Ishikawa (cell line): ENCODE measurements around the gene ZNF486.

Experiments
- CEBPB ChIP-seq: IDR thresholded peaks from 2 replicates; pipeline ENCODE4 v1.6.1; 2012
- CREB1 ChIP-seq: IDR thresholded peaks from 2 replicates; pipeline ENCODE4 v1.6.1; 2012; ENCODE audit warnings: low read depth
- EGR1 ChIP-seq: IDR thresholded peaks from 2 replicates; pipeline ENCODE4 v1.6.1; 2012
- EP300 ChIP-seq: IDR thresholded peaks from 2 replicates; pipeline ENCODE4 v1.6.1; 2012; ENCODE audit warnings: borderline replicate concordance
- FOXM1 ChIP-seq: IDR thresholded peaks from 2 replicates; pipeline ENCODE4 v1.6.1; 2012; ENCODE audit warnings: low read depth, borderline replicate concordance
- MAX ChIP-seq: IDR thresholded peaks from 2 replicates; pipeline ENCODE4 v1.6.1; 2012
- NFIC ChIP-seq: IDR thresholded peaks from 2 replicates; pipeline ENCODE4 v1.6.1; 2012
- RAD21 ChIP-seq: IDR thresholded peaks from 2 replicates; pipeline ENCODE4 v1.6.1; 2012; ENCODE audit warnings: low read depth
- TAF1 ChIP-seq: IDR thresholded peaks from 2 replicates; pipeline ENCODE4 v1.6.1; 2012; ENCODE audit warnings: low read depth, mild to moderate bottlenecking
- TCF12 ChIP-seq: IDR thresholded peaks from 2 replicates; pipeline ENCODE4 v1.6.1; 2012; ENCODE audit warnings: low read depth
- TEAD4 ChIP-seq: IDR thresholded peaks from 2 replicates; pipeline ENCODE4 v1.6.1; 2012
- USF1 ChIP-seq: IDR thresholded peaks from 2 replicates; pipeline ENCODE4 v1.6.1; 2012
- YY1 ChIP-seq: IDR thresholded peaks from 2 replicates; pipeline ENCODE4 v1.6.1; 2012; ENCODE audit warnings: low read depth
- ZBTB7A ChIP-seq: IDR thresholded peaks from 2 replicates; pipeline ENCODE4 v1.6.1; 2012; ENCODE audit warnings: low read depth
- TF ChIP-seq, protein P1 (sequence below): IDR thresholded peaks from 2 replicates; pipeline ENCODE4 v1.6.1; 2012; ENCODE audit warnings: low read depth, mild to moderate bottlenecking

ZNF486 gene

GRCh38 chr19:20167020-20167644 lies at the start of gene ZNF486:
Gene ZNF486, plus strand, starts transcription at chr19:20167214. Its CDS starts 117 bp downstream, at chr19:20167331.
- no peak for TF ChIP-seq FOXM1
- no peak for TF ChIP-seq TCF12
- no peak for TF ChIP-seq EP300
- TF ChIP-seq TEAD4, result no peak
- no peak for TF ChIP-seq YY1
- no peak for TF ChIP-seq USF1
- TF ChIP-seq RAD21, result no peak
- no peak for TF ChIP-seq CREB1
- TF ChIP-seq MAX, result no peak

- TF ChIP-seq FOXM1, result no peak
- no peak for TF ChIP-seq EP300
- TF ChIP-seq MAX, result no peak
- TF ChIP-seq TCF12, result no peak
- no peak for TF ChIP-seq ZBTB7A
- no peak for TF ChIP-seq CEBPB
- no peak for TF ChIP-seq YY1
- TF ChIP-seq TAF1, result no peak
- no peak for TF ChIP-seq RAD21
- TF ChIP-seq USF1, result no peak
- TF ChIP-seq EGR1, result no peak
- no peak for TF ChIP-seq NFIC
Observed at GRCh38 chr19:20124879-20125278, 42.1 kb upstream of the ZNF486 start.

DNA sequence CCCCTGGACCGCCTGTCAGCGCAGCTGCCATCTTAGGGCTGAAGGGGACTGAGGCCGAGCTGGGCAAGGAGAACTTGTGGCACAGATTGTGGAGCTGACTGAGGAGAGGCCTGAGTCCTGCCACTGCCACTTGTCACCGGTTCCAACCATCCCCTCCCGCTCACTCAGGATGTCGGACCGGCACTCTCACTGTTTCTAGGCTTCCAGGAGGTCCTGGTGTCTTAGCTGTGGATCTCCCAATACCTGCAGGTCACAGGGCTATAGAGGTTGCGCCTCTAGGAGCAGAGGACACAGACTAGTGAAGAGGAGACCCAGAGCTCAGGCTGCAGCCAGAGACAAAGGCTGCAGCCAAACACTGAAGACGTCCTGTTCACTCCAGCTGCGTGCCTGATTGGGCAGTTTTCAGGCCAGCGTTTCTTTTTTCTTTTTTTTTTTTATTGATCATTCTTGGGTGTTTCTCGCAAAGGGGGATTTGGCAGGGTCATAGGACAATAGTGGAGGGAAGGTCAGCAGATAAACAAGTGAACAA lies 15.3 kb upstream of the ZNF486 start:
- TF ChIP-seq RAD21 (no peak), TCF12 (no peak), YY1 (no peak), FOXM1 (no peak), MAX (no peak), EGR1 (no peak), USF1 (no peak), ZBTB7A (no peak), TEAD4 (no peak), CREB1 (no peak), NFIC (no peak), CEBPB (no peak), EP300 (no peak)

DNA sequence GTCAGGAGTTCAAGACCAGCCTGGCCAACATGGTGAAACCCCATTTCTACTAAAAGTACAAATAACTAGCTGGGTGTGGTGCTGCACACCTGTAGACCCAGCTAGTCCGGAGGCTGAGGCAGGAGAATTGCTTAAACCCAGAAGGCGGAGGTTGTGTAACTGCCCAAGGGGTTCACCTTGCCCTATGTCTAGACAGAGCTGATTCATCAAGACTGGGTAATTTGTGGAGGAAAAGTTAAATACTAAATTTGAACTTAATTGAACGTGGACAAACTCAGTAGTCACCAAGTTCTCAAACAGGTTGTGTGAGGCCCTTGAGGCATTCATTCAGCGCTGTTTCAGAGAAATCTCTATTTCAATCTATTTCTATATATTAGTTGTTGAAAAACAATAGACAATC lies 13.7 kb upstream of the ZNF486 start:
- TF ChIP-seq RAD21, result no peak
- TF ChIP-seq USF1, result no peak
- no peak for TF ChIP-seq CREB1

GRCh38 chr19:20154636-20155035 lies 12.4 kb upstream of the ZNF486 start:
- TF ChIP-seq TEAD4 (no peak), CEBPB (no peak), USF1 (no peak), CREB1 (no peak), EP300 (no peak), MAX (no peak), NFIC (no peak), EGR1 (no peak), YY1 (no peak)
- TF ChIP-seq, protein P1, sequence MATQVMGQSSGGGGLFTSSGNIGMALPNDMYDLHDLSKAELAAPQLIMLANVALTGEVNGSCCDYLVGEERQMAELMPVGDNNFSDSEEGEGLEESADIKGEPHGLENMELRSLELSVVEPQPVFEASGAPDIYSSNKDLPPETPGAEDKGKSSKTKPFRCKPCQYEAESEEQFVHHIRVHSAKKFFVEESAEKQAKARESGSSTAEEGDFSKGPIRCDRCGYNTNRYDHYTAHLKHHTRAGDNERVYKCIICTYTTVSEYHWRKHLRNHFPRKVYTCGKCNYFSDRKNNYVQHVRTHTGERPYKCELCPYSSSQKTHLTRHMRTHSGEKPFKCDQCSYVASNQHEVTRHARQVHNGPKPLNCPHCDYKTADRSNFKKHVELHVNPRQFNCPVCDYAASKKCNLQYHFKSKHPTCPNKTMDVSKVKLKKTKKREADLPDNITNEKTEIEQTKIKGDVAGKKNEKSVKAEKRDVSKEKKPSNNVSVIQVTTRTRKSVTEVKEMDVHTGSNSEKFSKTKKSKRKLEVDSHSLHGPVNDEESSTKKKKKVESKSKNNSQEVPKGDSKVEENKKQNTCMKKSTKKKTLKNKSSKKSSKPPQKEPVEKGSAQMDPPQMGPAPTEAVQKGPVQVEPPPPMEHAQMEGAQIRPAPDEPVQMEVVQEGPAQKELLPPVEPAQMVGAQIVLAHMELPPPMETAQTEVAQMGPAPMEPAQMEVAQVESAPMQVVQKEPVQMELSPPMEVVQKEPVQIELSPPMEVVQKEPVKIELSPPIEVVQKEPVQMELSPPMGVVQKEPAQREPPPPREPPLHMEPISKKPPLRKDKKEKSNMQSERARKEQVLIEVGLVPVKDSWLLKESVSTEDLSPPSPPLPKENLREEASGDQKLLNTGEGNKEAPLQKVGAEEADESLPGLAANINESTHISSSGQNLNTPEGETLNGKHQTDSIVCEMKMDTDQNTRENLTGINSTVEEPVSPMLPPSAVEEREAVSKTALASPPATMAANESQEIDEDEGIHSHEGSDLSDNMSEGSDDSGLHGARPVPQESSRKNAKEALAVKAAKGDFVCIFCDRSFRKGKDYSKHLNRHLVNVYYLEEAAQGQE, result no peak

GRCh38 chr19:20162821-20163220 lies 4.2 kb upstream of the ZNF486 start:
- TF ChIP-seq RAD21 (no peak), YY1 (no peak)
